ENCODE results near the gene DIP2C. TPM values are rescaled to one million over a fixed set of nuclear protein-coding genes. Genes with fewer than 3 reads are reported as not detected.

Gene DIP2C
- total RNA-seq, 2 experiments from 2014 or later, result 0.85 to 0.95 TPM

DNA sequence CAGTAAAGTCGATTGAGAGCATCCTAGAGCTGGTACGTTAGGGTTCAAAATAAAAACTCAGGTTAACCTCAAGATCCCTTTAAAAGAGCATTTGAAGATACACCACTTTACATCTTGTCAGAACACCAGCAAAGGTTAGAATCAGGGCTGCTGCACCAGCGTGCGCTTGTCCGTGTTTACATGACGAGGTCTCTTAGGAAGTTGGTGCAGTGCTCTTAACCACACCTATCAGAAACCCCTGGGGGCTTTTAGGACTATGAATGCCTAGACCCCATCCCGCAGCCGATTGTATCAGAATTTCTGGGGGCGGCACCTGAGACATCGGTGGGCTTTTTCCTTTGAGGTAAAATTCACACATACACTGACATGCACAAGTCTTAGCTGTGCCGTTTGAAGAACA lies 456.6 kb downstream of the DIP2C start:
- Mint-ChIP-seq H3K36me3 (ENCODE audit: low read depth) (peaks cover 6% of the 10 kb centered on the region), H3K9me3 (no peaks in the 10 kb centered on the region), H3K4me1 (ENCODE audit: low read depth) (peaks cover 14% of the 10 kb centered on the region), H3K4me3 (no peak overlapping the region), H3K27me3 (no peaks in the 10 kb centered on the region), H3K27ac (peak overlapping the region; percentile 37)
- DNase-seq, result no peak
- CTCF ChIA-PET, result no interaction called here
- POLR2A ChIA-PET, result interaction anchor here (0.6 kb wide), 1 partner anchor 75 kb away, joined by 3 read pairs; no protein-coding TSS in a partner anchor
- TF ChIP-seq, protein P1, sequence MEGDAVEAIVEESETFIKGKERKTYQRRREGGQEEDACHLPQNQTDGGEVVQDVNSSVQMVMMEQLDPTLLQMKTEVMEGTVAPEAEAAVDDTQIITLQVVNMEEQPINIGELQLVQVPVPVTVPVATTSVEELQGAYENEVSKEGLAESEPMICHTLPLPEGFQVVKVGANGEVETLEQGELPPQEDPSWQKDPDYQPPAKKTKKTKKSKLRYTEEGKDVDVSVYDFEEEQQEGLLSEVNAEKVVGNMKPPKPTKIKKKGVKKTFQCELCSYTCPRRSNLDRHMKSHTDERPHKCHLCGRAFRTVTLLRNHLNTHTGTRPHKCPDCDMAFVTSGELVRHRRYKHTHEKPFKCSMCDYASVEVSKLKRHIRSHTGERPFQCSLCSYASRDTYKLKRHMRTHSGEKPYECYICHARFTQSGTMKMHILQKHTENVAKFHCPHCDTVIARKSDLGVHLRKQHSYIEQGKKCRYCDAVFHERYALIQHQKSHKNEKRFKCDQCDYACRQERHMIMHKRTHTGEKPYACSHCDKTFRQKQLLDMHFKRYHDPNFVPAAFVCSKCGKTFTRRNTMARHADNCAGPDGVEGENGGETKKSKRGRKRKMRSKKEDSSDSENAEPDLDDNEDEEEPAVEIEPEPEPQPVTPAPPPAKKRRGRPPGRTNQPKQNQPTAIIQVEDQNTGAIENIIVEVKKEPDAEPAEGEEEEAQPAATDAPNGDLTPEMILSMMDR (IDR thresholded peaks at IDR 0.05), result no peak
- intact Hi-C loops (cut with micrococcal nuclease), result no loop called here
- no peak for ATAC-seq

DNA sequence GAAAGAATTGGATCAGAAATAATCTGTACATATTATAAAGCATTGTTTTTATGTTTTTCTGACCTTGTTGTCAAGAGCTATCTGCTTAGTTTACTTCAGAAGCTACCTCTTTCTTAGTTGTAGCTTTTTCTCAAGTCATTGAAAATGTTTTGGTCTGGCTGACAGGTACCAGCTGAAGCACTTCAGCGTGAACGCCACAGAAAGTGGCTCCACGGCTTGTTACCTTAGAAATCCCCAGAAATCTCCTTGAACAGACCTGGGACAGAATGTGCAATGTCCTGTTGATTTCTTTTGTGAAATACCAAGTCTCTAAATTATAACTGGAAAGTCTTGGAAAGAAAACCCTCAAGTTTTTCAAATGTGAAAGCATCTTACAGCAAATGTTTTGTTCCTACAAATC lies 457.4 kb downstream of the DIP2C start:
- POLR2A ChIA-PET, result interaction anchor here (0.6 kb wide), 1 partner anchor 76 kb away, joined by 3 read pairs; no protein-coding TSS in a partner anchor
- no peak for ATAC-seq
- H3K27ac Mint-ChIP-seq, result no peak overlapping the region

DNA sequence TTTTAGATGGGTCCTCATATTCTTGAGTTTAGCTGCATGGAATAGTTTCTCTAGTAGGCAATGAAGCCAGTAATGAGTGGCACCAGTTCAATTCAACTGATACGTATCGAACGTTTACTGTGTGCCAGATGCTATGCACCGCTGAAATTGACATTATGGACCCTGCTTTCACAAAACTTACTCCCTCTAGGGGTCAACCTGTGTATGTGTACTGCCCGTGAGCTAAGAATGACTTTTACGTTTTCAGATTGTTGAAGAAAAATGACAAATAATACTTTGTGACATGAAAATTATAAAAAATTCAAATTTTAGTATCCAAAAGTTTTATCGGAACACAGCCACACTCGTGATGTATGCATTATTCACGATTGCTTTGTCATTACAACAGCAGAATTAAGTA lies 458.7 kb downstream of the DIP2C start:
- intact Hi-C loops (cut with micrococcal nuclease), result no loop called here
- H3K36me3 Mint-ChIP-seq (ENCODE audit: low read depth), result peaks cover 3% of the 10 kb centered on the region
- CTCF ChIA-PET, result interaction anchor here (0.6 to 3.0 kb wide), 13 partner anchors 9 to 97 kb away, joined by 3 to 23 read pairs (median 4); no protein-coding TSS in a partner anchor

More for the DNA sequence above, 457.4 kb downstream of the DIP2C start:
- TF ChIP-seq, protein P1 (IDR thresholded peaks at IDR 0.05), result no peak
- intact Hi-C loops (cut with micrococcal nuclease), result no loop called here
- Mint-ChIP-seq H3K4me1 (ENCODE audit: low read depth) (peaks cover 18% of the 10 kb centered on the region), H3K27me3 (no peaks in the 10 kb centered on the region), H3K36me3 (ENCODE audit: low read depth) (peaks cover 5% of the 10 kb centered on the region), H3K4me3 (no peak overlapping the region), H3K9me3 (no peaks in the 10 kb centered on the region)
- no peak for DNase-seq
- CTCF ChIA-PET, result interaction anchor here (2.1 to 2.9 kb wide), 3 partner anchors 13 to 27 kb away, joined by 10 to 14 read pairs (median 10); no protein-coding TSS in a partner anchor

DNA sequence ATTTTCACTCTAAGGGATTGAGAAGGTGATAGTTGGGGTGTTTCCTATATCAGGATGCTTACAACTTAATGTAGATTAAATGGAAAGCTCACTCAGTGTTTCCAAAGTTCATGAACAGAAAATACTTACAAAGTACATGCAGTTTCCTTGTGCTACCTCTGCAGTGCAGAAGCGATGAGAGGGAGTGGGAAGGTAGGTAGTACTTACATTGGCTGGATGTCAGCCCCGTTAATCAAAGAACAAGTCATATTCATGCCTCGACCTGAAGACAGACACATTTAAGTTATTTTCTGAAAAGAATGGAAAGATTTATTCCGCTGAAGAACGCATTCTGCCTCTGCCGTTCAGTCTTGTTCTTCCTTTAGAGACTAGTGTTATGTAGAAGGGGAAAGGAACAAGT lies 461.1 kb downstream of the DIP2C start:
- DNase-seq (no peak), ATAC-seq (no peak)
- no peaks in the 10 kb centered on the region for H3K36me3 Mint-ChIP-seq (ENCODE audit: low read depth)
- intact Hi-C loops (cut with micrococcal nuclease), result no loop called here
- H3K27me3 Mint-ChIP-seq, result no peaks in the 10 kb centered on the region
- CTCF ChIA-PET, result interaction anchor here (0.6 to 1.7 kb wide), 4 partner anchors 10 to 60 kb away, joined by 3 read pairs; no protein-coding TSS in a partner anchor
- TF ChIP-seq, protein P1 (IDR thresholded peaks at IDR 0.05), result no peak
- H3K9me3 Mint-ChIP-seq, result no peaks in the 10 kb centered on the region
- POLR2A ChIA-PET, result no interaction called here
- H3K27ac Mint-ChIP-seq, result peak overlapping the region; percentile 16
- H3K4me1 Mint-ChIP-seq (ENCODE audit: low read depth), result peaks cover 16% of the 10 kb centered on the region
- H3K4me3 Mint-ChIP-seq, result no peak overlapping the region

More for the DNA sequence above, 458.7 kb downstream of the DIP2C start:
- TF ChIP-seq, protein P1 (IDR thresholded peaks at IDR 0.05), result peak; percentile 70
- H3K9me3 Mint-ChIP-seq, result no peaks in the 10 kb centered on the region
- ATAC-seq, result peak; percentile 55
- no peaks in the 10 kb centered on the region for H3K27me3 Mint-ChIP-seq
- POLR2A ChIA-PET, result no interaction called here
- peaks cover 18% of the 10 kb centered on the region for H3K4me1 Mint-ChIP-seq (ENCODE audit: low read depth)
- no peak overlapping the region for H3K27ac Mint-ChIP-seq
- DNase-seq, result no peak
- no peak overlapping the region for H3K4me3 Mint-ChIP-seq

DNA sequence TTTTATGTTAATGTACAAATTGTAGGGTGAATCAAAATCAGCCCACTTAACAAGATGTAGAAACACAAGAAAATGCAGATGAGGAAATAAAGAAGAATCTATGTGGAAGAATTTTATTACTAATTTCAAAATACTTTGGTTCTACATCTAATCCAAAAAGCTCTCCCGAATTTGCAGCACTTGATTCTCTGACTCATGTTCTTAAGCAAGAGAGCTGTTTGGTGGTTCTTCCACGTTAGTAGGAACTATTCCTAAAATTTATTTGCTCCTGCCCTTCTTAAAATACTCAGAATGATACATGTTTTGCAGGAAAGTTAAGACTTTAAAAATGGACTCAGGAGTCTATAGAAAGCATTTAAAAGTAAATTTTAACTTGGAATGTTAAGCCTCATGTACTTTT lies 462.5 kb downstream of the DIP2C start:
- ATAC-seq, result no peak
- Mint-ChIP-seq H3K36me3 (ENCODE audit: low read depth) (no peaks in the 10 kb centered on the region), H3K4me3 (no peak overlapping the region), H3K9me3 (no peaks in the 10 kb centered on the region), H3K27me3 (no peaks in the 10 kb centered on the region), H3K27ac (no peak overlapping the region), H3K4me1 (ENCODE audit: low read depth) (peaks cover 13% of the 10 kb centered on the region)
- ChIA-PET CTCF (interaction anchor here (1.7 to 2.0 kb wide), 2 partner anchors 9 to 59 kb away, joined by 3 to 4 read pairs; no protein-coding TSS in a partner anchor), POLR2A (no interaction called here)
- intact Hi-C loops (cut with micrococcal nuclease), result no loop called here
- TF ChIP-seq, protein P1 (IDR thresholded peaks at IDR 0.05), result no peak
- DNase-seq, result no peak
